ENCODE results near the gene SNCAIP. TPM values are rescaled to one million over a fixed set of nuclear protein-coding genes. Genes with fewer than 3 reads are reported as not detected.

SNCAIP gene
- not detected for total RNA-seq

DNA sequence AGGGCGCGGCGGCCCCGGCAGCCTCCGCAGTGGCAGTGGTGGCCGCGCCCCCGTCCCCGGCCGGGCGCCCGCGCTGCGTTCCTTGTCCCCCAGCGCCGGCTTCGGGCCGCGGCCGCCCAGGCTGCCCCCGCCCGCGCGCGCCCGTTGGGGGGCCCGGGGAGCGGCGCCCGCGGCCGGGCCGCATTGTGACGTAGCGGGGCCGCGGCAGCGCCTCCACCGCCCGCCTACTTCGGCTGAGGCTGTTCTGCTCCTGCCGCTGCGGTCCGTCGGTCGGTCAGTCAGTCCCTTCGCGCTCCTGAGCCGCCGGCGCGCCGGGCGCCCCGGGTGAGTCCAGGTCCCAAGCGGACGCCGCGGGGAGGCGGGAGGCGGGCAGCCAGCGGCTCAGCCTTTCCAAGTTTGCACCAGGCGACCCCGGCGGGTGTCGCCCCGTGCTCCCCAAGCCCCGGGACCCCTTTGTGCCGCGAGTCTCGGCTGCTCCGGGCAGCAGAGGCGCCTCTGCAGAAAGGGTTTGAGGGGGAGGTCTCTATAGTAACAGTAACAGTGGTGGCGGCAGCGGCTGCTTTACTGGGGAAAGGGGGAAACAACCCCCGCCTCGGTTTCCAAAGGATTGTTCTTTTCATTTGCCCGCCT lies at the start of gene SNCAIP:
Gene SNCAIP, plus strand, starts transcription at position 277 of the 630 bp plus-strand sequence. CDS start 78,898 bp downstream, outside the sequence.
- H3K27ac Mint-ChIP-seq: no peak within 1 kb of the TSS
- H3K9me3 Mint-ChIP-seq: no peaks in the 10 kb centered on the region
- peaks cover 11 to 33% of the 10 kb centered on the region in 2 donors for H3K36me3 Mint-ChIP-seq
- peak in 1 of 2 donors; percentile 4 for DNase-seq (ENCODE audit: low spot score in 2 of 2)
- peak in 1 of 2 donors; percentile 44 for ATAC-seq

DNA sequence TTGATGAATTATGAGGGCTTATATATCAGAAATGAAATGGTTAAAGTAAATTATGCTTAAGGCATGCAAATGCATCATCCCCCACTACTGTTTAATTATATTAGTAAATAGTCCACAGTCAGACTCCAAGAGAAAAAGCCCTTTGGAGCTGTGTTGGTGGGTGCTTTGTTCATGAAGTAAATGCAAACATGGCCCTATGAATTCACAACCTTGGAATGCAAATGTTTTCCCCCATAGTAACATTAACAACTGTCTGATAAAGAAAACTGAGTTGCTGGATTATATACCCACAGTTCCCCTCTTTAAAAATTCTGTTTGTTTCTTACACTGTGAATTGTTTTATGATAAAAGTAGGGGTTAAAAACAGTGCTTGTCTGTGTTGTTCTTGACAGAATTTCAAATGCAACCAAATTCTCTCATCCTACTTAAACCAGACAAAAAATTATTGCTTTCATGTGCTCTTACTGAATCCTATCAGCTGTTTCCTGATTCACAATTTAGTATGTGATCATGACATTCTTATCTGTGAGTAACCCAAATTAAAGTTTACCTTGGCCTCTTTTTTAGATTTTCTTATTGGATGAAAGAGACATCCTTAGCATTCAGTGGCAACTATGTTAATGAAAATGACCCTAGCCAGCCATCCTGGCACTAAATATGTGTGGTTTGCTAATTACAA lies 48.5 kb upstream of the SNCAIP start:
- no peak overlapping the region for H3K27ac Mint-ChIP-seq
- H3K9me3 Mint-ChIP-seq: peaks cover 6 to 14% of the 10 kb centered on the region in 2 donors
- DNase-seq (ENCODE audit: low spot score in 2 of 2) (no peak), ATAC-seq (no peak)
- H3K36me3 Mint-ChIP-seq: peaks cover 0 to 7% of the 10 kb centered on the region in 2 donors

GRCh38 chr5:122264610-122265009 lies 47.4 kb upstream of the SNCAIP start:
- DNase-seq (ENCODE audit: low spot score in 2 of 2) (no peak), ATAC-seq (no peak)
- Mint-ChIP-seq H3K36me3 (peaks cover 0 to 7% of the 10 kb centered on the region in 2 donors), H3K9me3 (peaks cover 0 to 12% of the 10 kb centered on the region in 2 donors), H3K27ac (no peak overlapping the region)

DNA sequence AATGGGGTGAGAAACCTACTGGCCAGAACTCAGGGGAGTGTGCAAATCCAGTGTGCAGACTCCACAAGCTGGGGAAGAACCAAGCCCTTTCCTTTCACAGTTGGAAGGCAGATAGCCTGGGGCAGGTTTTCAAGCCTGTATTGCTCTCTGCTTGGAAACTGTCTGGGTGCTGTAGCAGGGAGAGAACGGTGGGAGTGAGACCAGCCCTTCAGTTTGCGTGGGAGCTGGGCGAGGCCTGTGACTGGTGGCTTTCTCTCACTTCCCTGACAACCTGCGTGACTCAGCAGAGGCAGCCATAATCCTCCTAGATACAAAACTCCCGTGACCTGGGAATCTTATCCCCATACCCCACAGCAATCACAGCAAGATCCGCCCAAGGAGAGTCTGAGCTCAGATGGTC lies 44.9 kb upstream of the SNCAIP start:
- DNase-seq (ENCODE audit: low spot score in 2 of 2) (no peak), ATAC-seq (no peak)
- H3K27ac Mint-ChIP-seq: no peak overlapping the region
- H3K36me3 Mint-ChIP-seq: peaks cover 0 to 7% of the 10 kb centered on the region in 2 donors
- peaks cover 13 to 25% of the 10 kb centered on the region in 2 donors for H3K9me3 Mint-ChIP-seq

- ATAC-seq (no peak), DNase-seq (ENCODE audit: low spot score in 2 of 2) (no peak)
- Mint-ChIP-seq H3K36me3 (no peaks in the 10 kb centered on the region), H3K27ac (no peak overlapping the region), H3K9me3 (peaks cover 13 to 17% of the 10 kb centered on the region in 2 donors)
Observed at GRCh38 chr5:122273696-122274095, 38.3 kb upstream of the SNCAIP start.

GRCh38 chr5:122283592-122283991 lies 28.4 kb upstream of the SNCAIP start:
- H3K27ac Mint-ChIP-seq: no peak overlapping the region
- no peak for DNase-seq (ENCODE audit: low spot score in 2 of 2)
- peaks cover 0 to 12% of the 10 kb centered on the region in 2 donors for H3K36me3 Mint-ChIP-seq
- no peak for ATAC-seq
- H3K9me3 Mint-ChIP-seq: peaks cover 11 to 32% of the 10 kb centered on the region in 2 donors

- peaks cover 5 to 26% of the 10 kb centered on the region in 2 donors for H3K9me3 Mint-ChIP-seq
- H3K36me3 Mint-ChIP-seq: peaks cover 0 to 9% of the 10 kb centered on the region in 2 donors
- no peak overlapping the region for H3K27ac Mint-ChIP-seq
- ATAC-seq (no peak), DNase-seq (ENCODE audit: low spot score in 2 of 2) (no peak)
Observed at GRCh38 chr5:122286541-122286940, 25.5 kb upstream of the SNCAIP start.

GRCh38 chr5:122287101-122287500 lies 24.9 kb upstream of the SNCAIP start:
- DNase-seq (ENCODE audit: low spot score in 2 of 2): no peak
- Mint-ChIP-seq H3K36me3 (peaks cover 0 to 9% of the 10 kb centered on the region in 2 donors), H3K27ac (no peak overlapping the region), H3K9me3 (peaks cover 5 to 20% of the 10 kb centered on the region in 2 donors)
- ATAC-seq: no peak

GRCh38 chr5:122291000-122291901 lies 20.8 kb upstream of the SNCAIP start:
- DNase-seq (ENCODE audit: low spot score in 2 of 2) (no peak), ATAC-seq (no peak)
- no peaks in the 10 kb centered on the region for H3K36me3 Mint-ChIP-seq
- peaks cover 0 to 4% of the 10 kb centered on the region in 2 donors for H3K9me3 Mint-ChIP-seq
- H3K27ac Mint-ChIP-seq: no peak overlapping the region

- no peak for ATAC-seq
- no peak for DNase-seq (ENCODE audit: low spot score in 2 of 2)
- Mint-ChIP-seq H3K9me3 (peaks cover 0 to 4% of the 10 kb centered on the region in 2 donors), H3K27ac (no peak overlapping the region), H3K36me3 (no peaks in the 10 kb centered on the region)
Observed at GRCh38 chr5:122292332-122292731, 19.7 kb upstream of the SNCAIP start.

DNA sequence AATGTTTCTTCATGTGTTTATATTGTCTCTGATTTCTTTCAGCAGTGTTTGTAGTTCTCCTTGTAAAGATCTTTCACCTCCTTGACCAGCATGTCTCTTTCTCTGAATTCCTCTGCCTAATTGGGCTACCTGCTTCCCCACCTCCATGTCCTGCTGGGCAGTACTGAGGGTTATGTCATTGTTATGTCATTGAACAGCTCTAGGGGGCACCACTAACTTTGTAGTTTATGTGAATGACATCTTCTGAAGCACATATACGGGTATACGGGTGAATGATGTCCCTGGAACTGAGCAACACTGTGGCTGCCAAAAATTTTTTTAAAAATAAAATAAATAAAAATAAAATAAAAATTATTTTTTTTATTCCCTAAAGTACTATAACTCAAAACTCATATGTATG lies 16.9 kb upstream of the SNCAIP start:
- ATAC-seq: no peak
- peaks cover 0 to under 1% of the 10 kb centered on the region in 2 donors for H3K9me3 Mint-ChIP-seq
- H3K27ac Mint-ChIP-seq: no peak overlapping the region
- no peak for DNase-seq (ENCODE audit: low spot score in 2 of 2)
- no peaks in the 10 kb centered on the region for H3K36me3 Mint-ChIP-seq

- DNase-seq (ENCODE audit: low spot score in 2 of 2) (no peak), ATAC-seq (no peak)
- Mint-ChIP-seq H3K36me3 (no peaks in the 10 kb centered on the region), H3K9me3 (no peaks in the 10 kb centered on the region), H3K27ac (no peak overlapping the region)
Observed at GRCh38 chr5:122296871-122297270, 15.2 kb upstream of the SNCAIP start.

DNA sequence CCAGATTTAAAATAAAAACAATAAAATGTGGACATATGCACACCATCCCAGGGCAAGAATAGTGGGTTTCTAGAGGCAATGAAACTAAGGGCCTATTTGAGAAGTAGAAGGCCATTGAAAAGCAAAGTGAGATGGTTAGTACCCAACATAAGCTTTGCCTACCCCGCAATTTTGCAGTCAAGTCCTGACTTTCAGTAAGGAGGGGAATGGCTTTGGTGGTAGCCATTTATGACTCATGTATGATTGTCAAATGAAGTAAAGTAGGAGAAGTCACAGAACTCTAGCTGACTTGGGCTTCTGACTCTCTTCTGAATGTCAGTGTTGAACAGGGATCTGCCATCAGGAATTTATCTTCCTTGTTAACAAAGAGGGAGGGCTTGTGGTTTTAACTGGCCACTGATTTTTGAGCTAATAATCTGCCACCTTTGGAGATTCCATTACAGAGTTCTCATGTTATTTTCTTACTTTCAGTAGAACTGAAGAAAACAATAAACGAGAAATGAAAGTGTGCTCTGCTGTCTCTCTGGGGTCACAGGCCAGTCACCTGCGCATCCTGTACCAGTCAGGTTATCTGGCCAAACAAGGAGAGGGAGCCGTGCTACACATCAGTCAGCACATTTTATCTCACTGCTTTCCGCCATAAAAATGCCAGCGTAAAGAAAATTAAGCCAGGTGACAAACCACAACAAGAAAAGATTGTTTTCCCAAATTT lies 14.3 kb upstream of the SNCAIP start:
- Mint-ChIP-seq H3K9me3 (no peaks in the 10 kb centered on the region), H3K36me3 (no peaks in the 10 kb centered on the region), H3K27ac (no peak overlapping the region)
- DNase-seq (ENCODE audit: low spot score in 2 of 2) (no peak), ATAC-seq (no peak)

- no peaks in the 10 kb centered on the region for H3K36me3 Mint-ChIP-seq
- DNase-seq (ENCODE audit: low spot score in 2 of 2) (no peak), ATAC-seq (no peak)
- no peaks in the 10 kb centered on the region for H3K9me3 Mint-ChIP-seq
- no peak overlapping the region for H3K27ac Mint-ChIP-seq
Observed at GRCh38 chr5:122300374-122300773, 11.7 kb upstream of the SNCAIP start.

DNA sequence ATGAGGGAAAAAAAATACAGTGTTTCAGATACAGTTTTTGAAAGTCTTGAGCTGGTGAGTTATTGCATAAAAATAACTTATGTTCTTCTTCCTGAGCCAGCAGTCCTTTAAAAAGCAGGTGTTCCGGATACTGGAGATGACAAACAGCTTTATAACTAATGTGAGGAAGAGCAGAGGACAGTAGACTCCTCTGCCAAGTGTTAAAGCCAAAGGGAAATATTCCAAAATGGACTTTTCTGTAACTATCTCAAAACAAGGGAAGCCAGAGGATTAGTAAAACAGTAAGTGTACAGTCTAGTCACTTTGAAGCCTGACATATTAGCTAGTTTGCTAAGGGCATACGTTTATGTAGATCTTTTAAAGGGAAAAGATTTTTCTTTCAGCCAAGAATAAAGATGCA lies 11.0 kb upstream of the SNCAIP start:
- no peak for DNase-seq (ENCODE audit: low spot score in 2 of 2)
- ATAC-seq: no peak
- no peak overlapping the region for H3K27ac Mint-ChIP-seq
- no peaks in the 10 kb centered on the region for H3K9me3 Mint-ChIP-seq
- no peaks in the 10 kb centered on the region for H3K36me3 Mint-ChIP-seq

DNA sequence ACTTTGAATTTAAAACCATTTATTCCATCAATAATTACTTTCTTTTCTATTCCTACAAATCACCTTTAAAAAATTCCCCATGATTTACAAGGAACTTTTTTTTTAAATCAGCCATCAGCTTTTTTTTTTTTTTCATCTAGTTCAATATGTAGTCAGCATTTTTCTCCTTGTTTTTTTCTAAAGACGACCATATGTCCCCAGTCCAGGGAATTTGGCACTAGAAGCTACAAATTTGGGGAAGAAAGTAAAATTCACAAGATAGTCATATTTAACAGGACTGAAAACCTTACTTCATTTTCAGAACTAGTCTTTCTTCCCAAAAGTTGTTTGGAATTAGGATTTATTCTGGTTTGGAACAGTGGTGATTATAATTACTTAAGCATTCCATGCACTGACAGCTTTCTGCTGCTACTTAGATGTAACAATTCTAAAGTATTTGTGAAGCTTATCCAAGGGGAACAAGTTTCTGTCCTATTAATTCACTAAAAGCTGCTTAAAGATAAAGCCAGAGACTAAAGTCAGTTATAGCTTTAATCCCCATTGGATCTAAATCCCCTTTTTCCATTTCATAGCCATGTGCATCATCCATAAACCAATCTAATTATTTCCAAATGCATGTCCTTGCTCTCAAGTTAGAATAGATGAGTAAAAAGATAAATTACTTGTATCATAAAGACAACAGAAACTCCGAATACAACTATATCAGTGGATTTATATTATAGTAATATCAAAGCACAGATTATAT lies 7.4 kb upstream of the SNCAIP start:
- Mint-ChIP-seq H3K36me3 (no peaks in the 10 kb centered on the region), H3K9me3 (peaks cover 0 to 6% of the 10 kb centered on the region in 2 donors), H3K27ac (no peak overlapping the region)
- DNase-seq (ENCODE audit: low spot score in 2 of 2) (no peak), ATAC-seq (no peak)

Measured in activated naive CD4-positive, alpha-beta T cell treated with anti-CD3 and anti-CD28 coated beads, Interleukin-2, amount 50 U/mL, for 72 hours (primary cell).